Nephron (organoid): ENCODE data around the gene CENPU.
A peak's percentile ranks its signal among the peaks of the same experiment; 100 is the strongest.

Experiments used
- H3K27ac Mint-ChIP-seq, 3 experiments: 2 replicates each; pipeline ENCODE4 v1.8.0; 2020; ENCODE audit warnings: mixed read lengths in 3 of 3, mild to moderate bottlenecking in 2 of 3, moderate library complexity in 1 of 3
- H3K27me3 Mint-ChIP-seq: 2 replicates; pipeline ENCODE4 v1.8.0; 2021; ENCODE audit warnings: low read depth, mild to moderate bottlenecking, moderate library complexity, mixed read lengths
- H3K36me3 Mint-ChIP-seq: 2 replicates; pipeline ENCODE4 v1.8.0; 2020; ENCODE audit warnings: low read depth, mixed read lengths
- H3K4me1 Mint-ChIP-seq: 2 replicates; pipeline ENCODE4 v1.8.0; 2020; ENCODE audit warnings: mixed read lengths
- H3K4me3 Mint-ChIP-seq, 3 experiments: 2 replicates each; pipeline ENCODE4 v1.8.0; 2020; ENCODE audit warnings: mild to moderate bottlenecking in 3 of 3, mixed read lengths in 3 of 3, moderate library complexity in 2 of 3
- H3K9me3 Mint-ChIP-seq: 2 replicates; pipeline ENCODE4 v1.8.0; 2020; ENCODE audit warnings: mixed read lengths
- TF ChIP-seq, protein P1 (sequence below), 3 experiments: fragments of 200-600 bp; sonication (generic); IDR thresholded peaks; one replicate each; pipeline ENCODE4 v1.5.0; 2021; ENCODE audit warnings: antibody characterized with exemption in 3 of 3; ENCODE audit not compliant: unreplicated experiment in 3 of 3

Gene CENPU

GRCh38 chr4:184689681-184690080, 44.2 kb downstream of the CENPU start:
- TF ChIP-seq, protein P1, sequence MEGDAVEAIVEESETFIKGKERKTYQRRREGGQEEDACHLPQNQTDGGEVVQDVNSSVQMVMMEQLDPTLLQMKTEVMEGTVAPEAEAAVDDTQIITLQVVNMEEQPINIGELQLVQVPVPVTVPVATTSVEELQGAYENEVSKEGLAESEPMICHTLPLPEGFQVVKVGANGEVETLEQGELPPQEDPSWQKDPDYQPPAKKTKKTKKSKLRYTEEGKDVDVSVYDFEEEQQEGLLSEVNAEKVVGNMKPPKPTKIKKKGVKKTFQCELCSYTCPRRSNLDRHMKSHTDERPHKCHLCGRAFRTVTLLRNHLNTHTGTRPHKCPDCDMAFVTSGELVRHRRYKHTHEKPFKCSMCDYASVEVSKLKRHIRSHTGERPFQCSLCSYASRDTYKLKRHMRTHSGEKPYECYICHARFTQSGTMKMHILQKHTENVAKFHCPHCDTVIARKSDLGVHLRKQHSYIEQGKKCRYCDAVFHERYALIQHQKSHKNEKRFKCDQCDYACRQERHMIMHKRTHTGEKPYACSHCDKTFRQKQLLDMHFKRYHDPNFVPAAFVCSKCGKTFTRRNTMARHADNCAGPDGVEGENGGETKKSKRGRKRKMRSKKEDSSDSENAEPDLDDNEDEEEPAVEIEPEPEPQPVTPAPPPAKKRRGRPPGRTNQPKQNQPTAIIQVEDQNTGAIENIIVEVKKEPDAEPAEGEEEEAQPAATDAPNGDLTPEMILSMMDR (IDR thresholded peaks at IDR 0.05; ENCODE audit: unreplicated experiment in 3 of 3) = no peak
- Mint-ChIP-seq H3K9me3 (no peaks in the 10 kb centered on the region), H3K27me3 (no peaks in the 10 kb centered on the region), H3K4me1 (no peaks in the 10 kb centered on the region), H3K27ac (no peak overlapping the region), H3K36me3 (peaks cover 49% of the 10 kb centered on the region), H3K4me3 (no peak overlapping the region)

DNA sequence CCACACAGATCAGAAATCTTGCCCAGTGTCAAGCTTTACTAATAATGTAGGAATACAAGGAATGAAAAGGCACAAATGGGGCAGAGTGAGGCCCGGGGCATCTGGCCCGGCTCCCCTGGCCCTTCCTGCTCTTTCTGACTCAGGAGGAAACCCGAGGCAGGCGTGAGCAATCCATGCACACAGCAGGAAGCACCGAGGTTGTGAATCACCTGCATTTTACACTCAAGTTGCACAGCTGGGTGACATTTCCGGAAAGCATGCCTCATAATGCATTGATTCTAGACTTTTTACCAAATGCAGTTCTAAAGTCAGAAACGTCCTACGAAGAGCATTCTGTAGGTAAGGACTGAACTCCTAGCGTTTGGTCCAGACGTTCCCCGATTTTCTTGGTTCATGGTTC, 45.4 kb downstream of the CENPU start:
- Mint-ChIP-seq H3K36me3 (peaks cover 39% of the 10 kb centered on the region), H3K27me3 (no peaks in the 10 kb centered on the region)

DNA sequence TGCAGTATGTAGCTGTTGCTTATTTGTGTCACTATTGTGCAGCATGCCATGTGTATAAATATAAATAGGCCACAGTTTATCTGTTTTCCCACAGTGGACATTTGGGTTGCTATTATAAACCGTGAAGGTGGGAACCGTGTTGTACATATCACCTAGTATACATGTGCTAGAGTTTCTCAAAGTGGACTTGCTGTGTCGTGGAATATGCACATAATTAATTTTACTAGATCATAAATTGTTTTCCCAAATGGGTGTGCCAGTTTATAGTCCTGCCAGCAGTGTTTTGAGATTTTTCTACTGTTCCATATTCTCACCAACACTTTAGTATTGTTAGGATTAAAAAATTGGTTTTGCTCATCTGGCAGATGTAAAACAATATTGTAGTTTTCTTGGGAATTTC, 45.9 kb downstream of the CENPU start:
- no peaks in the 10 kb centered on the region for H3K27me3 Mint-ChIP-seq
- TF ChIP-seq, protein P1 (IDR thresholded peaks at IDR 0.05; ENCODE audit: unreplicated experiment in 3 of 3) = no peak
- H3K4me1 Mint-ChIP-seq = no peaks in the 10 kb centered on the region
- peaks cover 35% of the 10 kb centered on the region for H3K36me3 Mint-ChIP-seq
- H3K27ac Mint-ChIP-seq = peak overlapping the region in 1 of 3 experiments; percentile 66
- no peak overlapping the region for H3K4me3 Mint-ChIP-seq
- no peaks in the 10 kb centered on the region for H3K9me3 Mint-ChIP-seq

More for the DNA sequence above, 45.4 kb downstream of the CENPU start:
- H3K27ac Mint-ChIP-seq = peak overlapping the region in 2 of 3 experiments; percentile 28 to 66
- TF ChIP-seq, protein P1 (IDR thresholded peaks at IDR 0.05; ENCODE audit: unreplicated experiment in 3 of 3) = no peak
- H3K4me3 Mint-ChIP-seq = no peak overlapping the region
- H3K9me3 Mint-ChIP-seq = no peaks in the 10 kb centered on the region
- H3K4me1 Mint-ChIP-seq = no peaks in the 10 kb centered on the region

DNA sequence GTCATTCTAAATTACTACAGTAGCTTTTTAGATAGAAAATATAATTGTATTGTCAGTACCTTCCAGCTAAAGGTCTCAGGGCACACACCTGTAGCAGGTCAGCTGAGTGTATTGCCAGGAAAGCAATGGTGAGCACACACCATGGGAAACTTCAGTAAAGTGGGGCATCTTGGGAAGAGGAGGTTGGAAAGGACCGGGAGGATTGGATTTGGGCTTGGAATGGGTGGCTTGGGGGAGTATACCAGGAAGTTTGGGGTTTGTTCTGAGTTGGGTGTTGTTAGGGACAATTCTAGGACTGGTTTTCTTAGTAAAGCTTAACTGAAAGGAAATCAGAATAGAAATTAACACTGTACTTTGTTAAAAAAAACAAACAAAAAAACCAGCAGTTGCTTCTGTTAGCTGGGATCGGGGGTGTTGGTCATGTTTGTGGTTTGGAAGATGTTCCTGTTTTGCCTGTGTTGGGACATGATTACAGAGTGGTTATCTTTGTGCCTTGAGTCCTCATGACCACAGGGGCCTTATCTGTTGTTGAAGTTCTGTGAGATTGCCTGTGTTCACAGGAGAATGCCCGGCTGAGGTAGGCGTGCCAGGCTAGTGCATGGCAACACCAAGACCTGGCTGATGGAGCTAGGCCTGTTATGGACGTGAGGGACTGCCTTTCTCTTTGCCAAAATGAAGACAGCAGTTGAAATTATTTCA, 49.3 kb downstream of the CENPU start:
- Mint-ChIP-seq H3K4me1 (no peaks in the 10 kb centered on the region), H3K27me3 (no peaks in the 10 kb centered on the region), H3K4me3 (no peak overlapping the region), H3K36me3 (peaks cover 29% of the 10 kb centered on the region), H3K27ac (no peak overlapping the region), H3K9me3 (no peaks in the 10 kb centered on the region)
- TF ChIP-seq, protein P1 (IDR thresholded peaks at IDR 0.05; ENCODE audit: unreplicated experiment in 3 of 3) = no peak

- Mint-ChIP-seq H3K36me3 (peaks cover 30% of the 10 kb centered on the region), H3K27ac (no peak overlapping the region), H3K27me3 (no peaks in the 10 kb centered on the region), H3K4me3 (no peak overlapping the region), H3K9me3 (peaks cover 3% of the 10 kb centered on the region), H3K4me1 (no peaks in the 10 kb centered on the region)
- TF ChIP-seq, protein P1 (IDR thresholded peaks at IDR 0.05; ENCODE audit: unreplicated experiment in 3 of 3) = no peak
Measured at GRCh38 chr4:184681916-184682315, 52.0 kb downstream of the CENPU start.

DNA sequence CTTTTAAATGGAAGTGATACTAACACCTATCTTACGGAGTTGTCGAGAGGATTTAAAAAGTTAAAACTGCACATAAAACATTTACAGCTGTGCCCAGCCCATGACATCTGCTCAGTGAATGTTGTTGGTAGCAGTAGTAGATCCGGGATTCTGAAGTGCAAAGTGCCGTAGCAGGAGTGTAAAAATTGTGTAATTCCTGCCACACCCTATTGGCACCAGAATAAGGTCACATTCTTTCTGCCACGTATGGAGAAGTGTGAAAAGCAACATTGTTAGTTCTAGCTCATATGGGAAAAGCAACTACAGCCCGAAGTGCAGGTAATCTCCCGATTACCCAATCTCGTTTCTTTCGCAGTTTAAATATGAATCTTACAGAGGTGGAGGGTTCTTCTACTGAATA, 53.2 kb downstream of the CENPU start:
- Mint-ChIP-seq H3K9me3 (peaks cover 3% of the 10 kb centered on the region), H3K4me3 (no peak overlapping the region), H3K27ac (no peak overlapping the region), H3K36me3 (peaks cover 25% of the 10 kb centered on the region), H3K4me1 (no peaks in the 10 kb centered on the region), H3K27me3 (no peaks in the 10 kb centered on the region)
- TF ChIP-seq, protein P1 (IDR thresholded peaks at IDR 0.05; ENCODE audit: unreplicated experiment in 3 of 3) = no peak
